ENCODE data around the gene TCF19. TPM values are rescaled to one million over a fixed set of nuclear protein-coding genes. Genes with fewer than 3 reads are reported as not detected.
"Not testable (repeated sequence)": the region's sequence is repeated elsewhere in the genome, so short reads cannot be mapped to it uniquely, and the experiment has no call there.

The TCF19 gene
- total and polyA plus RNA-seq, 2 experiments from 2014 or later, result 8.3 to 11.1 TPM

DNA sequence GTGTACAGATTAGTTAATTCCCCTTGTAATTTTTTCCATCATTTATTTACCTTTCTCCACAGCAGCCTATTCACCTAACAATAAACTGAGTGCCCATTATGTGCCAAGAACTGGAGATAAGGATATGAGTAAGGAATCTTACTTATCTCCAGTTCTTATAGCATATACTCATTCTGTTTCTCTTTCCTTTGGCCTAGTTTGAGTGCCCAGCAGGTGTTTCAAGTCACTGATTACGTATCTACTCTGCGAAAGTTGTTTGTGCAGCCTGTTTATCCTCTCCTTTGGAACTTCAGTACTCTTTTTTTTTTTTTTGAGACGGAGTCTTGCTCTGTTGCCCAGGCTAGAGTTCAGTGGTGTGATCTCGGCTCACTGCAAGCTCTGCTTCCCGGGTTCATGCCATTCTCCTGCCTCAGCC, 29.4 kb downstream of the TCF19 start (continued):
- no peak for TF ChIP-seq CREB1 (CRISPR knock-in tag; IDR thresholded peaks at IDR 0.05; ENCODE audit: low read depth)
- no peak for TF ChIP-seq ETS1 (IDR thresholded peaks at IDR 0.05)

DNA sequence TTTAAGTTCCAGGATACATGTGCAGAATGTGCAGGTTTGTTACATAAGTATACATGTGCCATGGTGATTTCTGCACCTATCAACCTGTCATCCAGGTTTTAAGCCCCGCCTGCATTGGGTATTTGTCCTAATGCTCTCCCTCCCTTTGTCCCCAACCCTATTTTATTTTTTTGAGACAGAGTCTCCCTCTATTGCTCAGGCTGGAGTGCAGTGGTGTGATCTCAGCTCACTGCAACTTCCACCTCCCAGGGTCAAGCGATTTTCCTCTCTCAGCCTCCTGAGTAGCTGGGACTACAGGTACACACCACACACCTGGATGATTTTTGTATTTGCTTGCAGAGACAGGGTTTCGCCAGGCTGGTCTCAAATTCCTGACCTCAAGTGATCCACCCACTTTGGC, 30.8 kb downstream of the TCF19 start:
- not testable (repeated sequence) for H3K4me3 ChIP-seq; DNase-seq (ENCODE audit: low spot score); H3K79me2 ChIP-seq (replicated peaks; ENCODE audit: insufficient read depth); H3K36me3 Mint-ChIP-seq (ENCODE audit: low read depth); H3K4me3 Mint-ChIP-seq; H3K36me3 ChIP-seq (ENCODE audit: insufficient read depth); H4K20me1 ChIP-seq (replicated peaks; ENCODE audit: insufficient read depth); H3F3A ChIP-seq (replicated peaks; ENCODE audit: low read depth); H3K4me2 ChIP-seq; H3K9me3 Mint-ChIP-seq; H3K27me3 ChIP-seq (ENCODE audit: insufficient read depth); H2AFZ ChIP-seq; H3K27ac ChIP-seq (ENCODE audit: low read depth); H3K9me2 ChIP-seq (ENCODE audit: insufficient read depth); ATAC-seq
- H3K27me3 Mint-ChIP-seq (ENCODE audit: insufficient read depth, low read depth, poor library complexity), result peaks cover 10% of the 10 kb centered on the region
- H3K4me1 ChIP-seq (ENCODE audit: insufficient read depth), result peaks cover 31% of the 10 kb centered on the region
- TF ChIP-seq, protein P1, sequence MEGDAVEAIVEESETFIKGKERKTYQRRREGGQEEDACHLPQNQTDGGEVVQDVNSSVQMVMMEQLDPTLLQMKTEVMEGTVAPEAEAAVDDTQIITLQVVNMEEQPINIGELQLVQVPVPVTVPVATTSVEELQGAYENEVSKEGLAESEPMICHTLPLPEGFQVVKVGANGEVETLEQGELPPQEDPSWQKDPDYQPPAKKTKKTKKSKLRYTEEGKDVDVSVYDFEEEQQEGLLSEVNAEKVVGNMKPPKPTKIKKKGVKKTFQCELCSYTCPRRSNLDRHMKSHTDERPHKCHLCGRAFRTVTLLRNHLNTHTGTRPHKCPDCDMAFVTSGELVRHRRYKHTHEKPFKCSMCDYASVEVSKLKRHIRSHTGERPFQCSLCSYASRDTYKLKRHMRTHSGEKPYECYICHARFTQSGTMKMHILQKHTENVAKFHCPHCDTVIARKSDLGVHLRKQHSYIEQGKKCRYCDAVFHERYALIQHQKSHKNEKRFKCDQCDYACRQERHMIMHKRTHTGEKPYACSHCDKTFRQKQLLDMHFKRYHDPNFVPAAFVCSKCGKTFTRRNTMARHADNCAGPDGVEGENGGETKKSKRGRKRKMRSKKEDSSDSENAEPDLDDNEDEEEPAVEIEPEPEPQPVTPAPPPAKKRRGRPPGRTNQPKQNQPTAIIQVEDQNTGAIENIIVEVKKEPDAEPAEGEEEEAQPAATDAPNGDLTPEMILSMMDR (conservative IDR thresholded peaks at IDR 0.05; ENCODE audit: low read depth in 2 of 2), result peak in 1 of 2 experiments; percentile 54; a peak in 2 of 4 replicates
- peak overlapping the region; percentile 77; the same call in 1 of the 2 replicates for H3K27ac Mint-ChIP-seq
- peaks cover 25% of the 10 kb centered on the region for H3K4me1 Mint-ChIP-seq

- H3F3A ChIP-seq (replicated peaks; ENCODE audit: low read depth), result no peaks in the 10 kb centered on the region
- H3K9me3 Mint-ChIP-seq, result peaks cover 13% of the 10 kb centered on the region; the same call in 2 of the 3 replicates
- peaks cover 15% of the 10 kb centered on the region; the same call in 2 of the 3 replicates for H3K36me3 Mint-ChIP-seq (ENCODE audit: low read depth)
- H2AFZ ChIP-seq, result no peak overlapping the region
- peaks cover 21% of the 10 kb centered on the region; the same call in 1 of the 2 replicates for H3K4me1 ChIP-seq (ENCODE audit: insufficient read depth)
- H3K27ac Mint-ChIP-seq, result no peak overlapping the region
- DNase-seq (ENCODE audit: low spot score), result no peak
- no peak overlapping the region for H3K4me3 ChIP-seq
- no peaks in the 10 kb centered on the region; the same call in 1 of the 2 replicates for H3K79me2 ChIP-seq (replicated peaks; ENCODE audit: insufficient read depth)
- H3K4me2 ChIP-seq, result no peak overlapping the region
- H4K20me1 ChIP-seq (replicated peaks; ENCODE audit: insufficient read depth), result no peaks in the 10 kb centered on the region
- H3K4me1 Mint-ChIP-seq, result peaks cover 19% of the 10 kb centered on the region
- no peak overlapping the region for H3K4me3 Mint-ChIP-seq
- H3K27ac ChIP-seq (ENCODE audit: low read depth), result no peak overlapping the region
- H3K27me3 ChIP-seq (ENCODE audit: insufficient read depth), result no peaks in the 10 kb centered on the region
- peaks cover 14% of the 10 kb centered on the region for H3K27me3 Mint-ChIP-seq (ENCODE audit: insufficient read depth, low read depth, poor library complexity)
- peak; percentile 12; the same call in 1 of the 3 replicates for ATAC-seq
- H3K36me3 ChIP-seq (ENCODE audit: insufficient read depth), result no peaks in the 10 kb centered on the region
- H3K9me2 ChIP-seq (ENCODE audit: insufficient read depth), result no peaks in the 10 kb centered on the region
- TF ChIP-seq CREB1 (CRISPR knock-in tag; IDR thresholded peaks at IDR 0.05; ENCODE audit: low read depth), result no peak
- TF ChIP-seq ZNF114 (CRISPR knock-in tag; IDR thresholded peaks at IDR 0.05), result no peak
- TF ChIP-seq ETS1 (IDR thresholded peaks at IDR 0.05), result no peak
- TF ChIP-seq, protein P1 (conservative IDR thresholded peaks at IDR 0.05; ENCODE audit: low read depth in 2 of 2), result no peak
- TF ChIP-seq JUNB (IDR thresholded peaks at IDR 0.05; ENCODE audit: unreplicated experiment), result no peak
- no peak for TF ChIP-seq ZNF462 (CRISPR knock-in tag; IDR thresholded peaks at IDR 0.05)
Measured at GRCh38 chr6:31190488-31190887, 32.1 kb downstream of the TCF19 start.

All from GM23338 (cell line).